Measurements from ENCODE around the gene KATNB1.

DNA sequence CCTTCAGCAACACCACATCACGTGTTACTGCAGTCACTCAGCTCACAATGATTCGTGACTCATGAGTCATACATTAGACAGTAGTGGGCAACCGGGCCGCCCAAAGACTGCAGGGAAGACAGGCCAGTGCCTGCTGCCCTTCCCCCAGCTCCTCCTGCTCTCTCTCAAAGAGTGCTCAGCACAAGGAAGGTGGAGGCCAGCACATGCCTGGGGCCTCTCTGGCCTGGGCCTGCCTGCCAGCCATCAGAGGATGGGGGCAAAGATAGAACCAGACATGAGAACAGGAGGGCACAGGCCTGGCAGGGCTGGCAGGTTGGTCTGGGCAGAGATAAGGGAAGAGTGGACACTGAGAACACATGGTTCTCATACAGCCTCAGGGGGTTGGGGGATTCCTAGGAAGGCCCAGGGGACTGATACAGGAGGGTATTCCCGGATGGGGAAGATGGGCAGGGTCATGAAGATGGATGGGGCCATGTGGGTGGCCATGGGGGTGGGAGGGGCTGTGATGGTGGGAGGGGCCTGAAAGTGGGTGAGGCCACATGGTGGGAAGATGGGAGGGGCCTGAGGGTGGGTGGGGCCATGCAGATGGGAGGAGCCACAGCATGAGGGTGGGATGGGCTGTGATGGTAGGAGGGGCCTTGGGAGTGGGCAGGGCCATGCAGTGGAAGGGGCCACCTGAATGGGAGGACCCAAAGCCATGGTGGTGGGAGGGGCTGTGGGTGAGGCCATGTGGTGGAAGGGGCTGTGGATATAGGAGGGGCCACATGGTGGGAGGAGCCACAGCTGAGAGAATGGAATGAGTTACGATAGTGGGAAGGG lies 29.0 kb downstream of the KATNB1 start:
- no peak for TF ChIP-seq TAF1 (IDR thresholded peaks at IDR 0.05; ENCODE audit: borderline replicate concordance, insufficient read depth, low read length)
- TF ChIP-seq SIN3A (IDR thresholded peaks at IDR 0.05; ENCODE audit: borderline replicate concordance, insufficient read depth, low read length) = no peak

All from PFSK-1 (cell line).